Esophagus muscularis mucosa (tissue), 4 donors: Measurements from ENCODE around the gene GRK4.

Experiments
- EP300 ChIP-seq: sonication (generic); formaldehyde crosslinking; IDR thresholded peaks from one replicate; pipeline ENCODE4 v1.6.1; 2017; ENCODE audit warnings: antibody characterized with exemption
- POLR2A ChIP-seq: fragments of 450-650 bp; IDR thresholded peaks from one replicate; pipeline ENCODE4 v1.6.1; 2017; ENCODE audit warnings: antibody characterized with exemption, moderate library complexity, mild to moderate bottlenecking, low read depth
- POLR2AphosphoS5 ChIP-seq, 2 donors: sonication (generic); formaldehyde crosslinking; IDR thresholded peaks; one replicate each; pipeline ENCODE4 v1.6.1; 2017; ENCODE audit warnings: antibody characterized with exemption in 2 of 2
- TF ChIP-seq, protein P1 (sequence below), 3 experiments: fragments of 200-600 bp in 2 of 3; fragments of 450-650 bp in 1 of 3; sonication (generic) in 2 of 3; IDR thresholded peaks; one replicate each; pipeline ENCODE4 v1.5.1; 2017 to 2019; ENCODE audit warnings: antibody characterized with exemption in 3 of 3, mild to moderate bottlenecking in 2 of 3, moderate library complexity in 1 of 3

DNA sequence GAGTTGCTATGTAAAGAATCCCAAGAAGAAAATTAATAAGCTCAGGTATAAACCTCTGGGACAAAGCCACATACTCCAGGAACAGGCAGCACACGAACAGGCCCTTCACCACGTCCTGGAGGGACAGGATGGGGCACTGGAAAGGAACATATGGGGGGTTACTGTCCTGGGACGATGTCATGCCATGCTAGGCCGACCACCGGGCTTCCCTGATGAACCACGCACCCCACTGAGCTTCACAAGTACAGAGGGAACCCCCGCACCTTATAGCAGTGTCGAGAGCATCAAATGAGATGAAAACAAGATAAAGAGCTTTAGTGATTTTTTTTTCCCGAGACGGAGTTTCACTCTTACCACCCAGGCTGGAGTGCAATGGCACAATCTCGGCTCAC lies 19.3 kb upstream of the GRK4 start:
- TF ChIP-seq, protein P1, sequence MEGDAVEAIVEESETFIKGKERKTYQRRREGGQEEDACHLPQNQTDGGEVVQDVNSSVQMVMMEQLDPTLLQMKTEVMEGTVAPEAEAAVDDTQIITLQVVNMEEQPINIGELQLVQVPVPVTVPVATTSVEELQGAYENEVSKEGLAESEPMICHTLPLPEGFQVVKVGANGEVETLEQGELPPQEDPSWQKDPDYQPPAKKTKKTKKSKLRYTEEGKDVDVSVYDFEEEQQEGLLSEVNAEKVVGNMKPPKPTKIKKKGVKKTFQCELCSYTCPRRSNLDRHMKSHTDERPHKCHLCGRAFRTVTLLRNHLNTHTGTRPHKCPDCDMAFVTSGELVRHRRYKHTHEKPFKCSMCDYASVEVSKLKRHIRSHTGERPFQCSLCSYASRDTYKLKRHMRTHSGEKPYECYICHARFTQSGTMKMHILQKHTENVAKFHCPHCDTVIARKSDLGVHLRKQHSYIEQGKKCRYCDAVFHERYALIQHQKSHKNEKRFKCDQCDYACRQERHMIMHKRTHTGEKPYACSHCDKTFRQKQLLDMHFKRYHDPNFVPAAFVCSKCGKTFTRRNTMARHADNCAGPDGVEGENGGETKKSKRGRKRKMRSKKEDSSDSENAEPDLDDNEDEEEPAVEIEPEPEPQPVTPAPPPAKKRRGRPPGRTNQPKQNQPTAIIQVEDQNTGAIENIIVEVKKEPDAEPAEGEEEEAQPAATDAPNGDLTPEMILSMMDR (IDR thresholded peaks at IDR 0.05) = no peak
- no peak for TF ChIP-seq POLR2A
- TF ChIP-seq EP300 = no peak
- no peak for TF ChIP-seq POLR2AphosphoS5 (IDR thresholded peaks at IDR 0.05)
